ENCODE data around the gene SPATS2. TPM values are rescaled to one million over a fixed set of nuclear protein-coding genes. Genes with fewer than 3 reads are reported as not detected.

Gene SPATS2
- total RNA-seq, 1 experiment from 2014 or later, result 43.1 TPM

DNA sequence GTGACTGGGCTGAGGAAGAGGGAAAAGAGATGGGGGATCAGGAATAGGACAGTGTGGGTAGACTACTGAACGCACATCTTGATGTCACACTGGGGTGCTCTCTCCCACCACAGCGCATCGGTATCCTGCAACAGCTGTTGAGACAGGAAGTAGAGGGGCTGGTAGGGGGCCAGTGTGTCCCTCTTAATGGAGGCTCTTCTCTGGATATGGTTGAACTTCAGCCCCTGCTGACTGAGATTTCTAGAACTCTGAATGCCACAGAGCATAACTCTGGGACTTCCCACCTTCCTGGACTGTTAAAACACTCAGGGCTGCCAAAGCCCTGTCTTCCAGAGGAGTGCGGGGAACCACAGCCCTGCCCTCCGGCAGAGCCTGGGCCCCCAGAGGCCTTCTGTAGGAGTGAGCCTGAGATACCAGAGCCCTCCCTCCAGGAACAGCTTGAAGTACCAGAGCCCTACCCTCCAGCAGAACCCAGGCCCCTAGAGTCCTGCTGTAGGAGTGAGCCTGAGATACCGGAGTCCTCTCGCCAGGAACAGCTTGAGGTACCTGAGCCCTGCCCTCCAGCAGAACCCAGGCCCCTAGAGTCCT is 37.1 kb upstream of the SPATS2 start:
- intact Hi-C loops (cut with micrococcal nuclease; ENCODE audit: unreplicated experiment), result no loop called here
- Histone ChIP-seq H3K27me3 (replicated peaks; ENCODE audit: control insufficient read depth, insufficient read depth, low read length) (no peaks in the 10 kb centered on the region), H3K4me3 (ENCODE audit: low read depth, low read length) (no peak overlapping the region), H3K9me3 (no peaks in the 10 kb centered on the region), H3K36me3 (ENCODE audit: control insufficient read depth, insufficient read depth, low read length) (peaks cover 4% of the 10 kb centered on the region; the same call in 1 of the 2 replicates), H3K4me1 (peaks cover 22% of the 10 kb centered on the region)
- peaks cover 49% of the 10 kb centered on the region for H3K36me3 Mint-ChIP-seq (ENCODE audit: insufficient read depth, unreplicated experiment)
- no peaks in the 10 kb centered on the region for H3K9me3 Mint-ChIP-seq (ENCODE audit: unreplicated experiment)
- no TSS peak for BruUV-seq (replicated peaks)
- H3K27ac Mint-ChIP-seq (ENCODE audit: unreplicated experiment), result no peak overlapping the region
- DNase-seq, result no peak
- TF ChIP-seq CTCF (IDR thresholded peaks at IDR 0.05; ENCODE audit: insufficient read depth in 1 of 2, low read depth in 1 of 2, low read length in 1 of 2, severe bottlenecking in 1 of 2, unreplicated experiment in 1 of 2), result no peak
- ChIA-PET CTCF (interaction anchor here (2.0 to 4.0 kb wide), 3 partner anchors 17 to 34 kb away, joined by 44 to 153 read pairs (median 117); partner anchors contain the start of genes DNAJC22 and PRPH), POLR2A (no interaction called here)
- no peaks in the 10 kb centered on the region for H3K27me3 Mint-ChIP-seq (ENCODE audit: insufficient read depth, unreplicated experiment)
- H3K4me3 Mint-ChIP-seq (ENCODE audit: unreplicated experiment), result no peak overlapping the region
- H3K4me1 Mint-ChIP-seq (ENCODE audit: low read depth, unreplicated experiment), result peaks cover 27% of the 10 kb centered on the region

DNA sequence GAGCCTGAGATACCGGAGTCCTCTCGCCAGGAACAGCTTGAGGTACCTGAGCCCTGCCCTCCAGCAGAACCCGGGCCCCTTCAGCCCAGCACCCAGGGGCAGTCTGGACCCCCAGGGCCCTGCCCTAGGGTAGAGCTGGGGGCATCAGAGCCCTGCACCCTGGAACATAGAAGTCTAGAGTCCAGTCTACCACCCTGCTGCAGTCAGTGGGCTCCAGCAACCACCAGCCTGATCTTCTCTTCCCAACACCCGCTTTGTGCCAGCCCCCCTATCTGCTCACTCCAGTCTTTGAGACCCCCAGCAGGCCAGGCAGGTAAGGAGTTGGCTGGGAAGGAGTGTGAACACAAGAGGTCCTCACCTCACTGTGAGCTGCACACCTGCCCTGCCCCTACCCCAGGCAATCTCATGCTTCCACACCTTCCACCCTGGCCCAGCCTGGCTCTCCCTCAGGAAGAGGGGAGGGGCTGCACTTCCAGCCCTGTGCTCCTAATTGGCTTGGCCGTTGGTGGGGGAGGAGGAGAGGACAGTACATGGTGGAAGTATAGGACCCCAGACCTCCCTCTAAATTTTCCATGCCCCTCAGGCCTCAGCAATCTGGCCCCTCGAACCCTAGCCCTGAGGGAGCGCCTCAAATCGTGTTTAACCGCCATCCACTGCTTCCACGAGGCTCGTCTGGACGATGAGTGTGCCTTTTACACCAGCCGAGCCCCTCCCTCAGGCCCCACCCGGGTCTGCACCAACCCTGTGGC is 36.5 kb upstream of the SPATS2 start:
- intact Hi-C loops (cut with micrococcal nuclease; ENCODE audit: unreplicated experiment), result loop anchor here (1.0 kb wide), 2 partner anchors 16 to 26 kb away; no protein-coding TSS in a partner anchor
- no peak overlapping the region for H3K27ac Mint-ChIP-seq (ENCODE audit: unreplicated experiment)
- Histone ChIP-seq H3K36me3 (ENCODE audit: control insufficient read depth, insufficient read depth, low read length) (peaks cover 2% of the 10 kb centered on the region; the same call in 1 of the 2 replicates), H3K27me3 (replicated peaks; ENCODE audit: control insufficient read depth, insufficient read depth, low read length) (no peaks in the 10 kb centered on the region), H3K4me3 (ENCODE audit: low read depth, low read length) (no peak overlapping the region), H3K9me3 (no peaks in the 10 kb centered on the region), H3K4me1 (peaks cover 22% of the 10 kb centered on the region)
- no peaks in the 10 kb centered on the region for H3K9me3 Mint-ChIP-seq (ENCODE audit: unreplicated experiment)
- H3K36me3 Mint-ChIP-seq (ENCODE audit: insufficient read depth, unreplicated experiment), result peaks cover 43% of the 10 kb centered on the region
- TF ChIP-seq CTCF (IDR thresholded peaks at IDR 0.05; ENCODE audit: insufficient read depth in 1 of 2, low read depth in 1 of 2, low read length in 1 of 2, severe bottlenecking in 1 of 2, unreplicated experiment in 1 of 2), result no peak
- no peak for DNase-seq
- no peak overlapping the region for H3K4me3 Mint-ChIP-seq (ENCODE audit: unreplicated experiment)
- POLR2A ChIA-PET, result interaction anchor here (0.9 to 2.7 kb wide), 5 partner anchors 8 to 36 kb away, joined by 4 to 30 read pairs (median 8); partner anchors contain the start of genes DNAJC22, SPATS2 and TROAP
- peaks cover 27% of the 10 kb centered on the region for H3K4me1 Mint-ChIP-seq (ENCODE audit: low read depth, unreplicated experiment)
- BruUV-seq (replicated peaks), result no TSS peak
- no peaks in the 10 kb centered on the region for H3K27me3 Mint-ChIP-seq (ENCODE audit: insufficient read depth, unreplicated experiment)
- CTCF ChIA-PET, result interaction anchor here (0.5 to 4.0 kb wide), 30 partner anchors 8 to 465 kb away, joined by 3 to 153 read pairs (median 4); partner anchors contain the start of genes DNAJC22, PRPH, SPATS2 and TMBIM6
